ENCODE results near the gene MBP.

MBP gene

DNA sequence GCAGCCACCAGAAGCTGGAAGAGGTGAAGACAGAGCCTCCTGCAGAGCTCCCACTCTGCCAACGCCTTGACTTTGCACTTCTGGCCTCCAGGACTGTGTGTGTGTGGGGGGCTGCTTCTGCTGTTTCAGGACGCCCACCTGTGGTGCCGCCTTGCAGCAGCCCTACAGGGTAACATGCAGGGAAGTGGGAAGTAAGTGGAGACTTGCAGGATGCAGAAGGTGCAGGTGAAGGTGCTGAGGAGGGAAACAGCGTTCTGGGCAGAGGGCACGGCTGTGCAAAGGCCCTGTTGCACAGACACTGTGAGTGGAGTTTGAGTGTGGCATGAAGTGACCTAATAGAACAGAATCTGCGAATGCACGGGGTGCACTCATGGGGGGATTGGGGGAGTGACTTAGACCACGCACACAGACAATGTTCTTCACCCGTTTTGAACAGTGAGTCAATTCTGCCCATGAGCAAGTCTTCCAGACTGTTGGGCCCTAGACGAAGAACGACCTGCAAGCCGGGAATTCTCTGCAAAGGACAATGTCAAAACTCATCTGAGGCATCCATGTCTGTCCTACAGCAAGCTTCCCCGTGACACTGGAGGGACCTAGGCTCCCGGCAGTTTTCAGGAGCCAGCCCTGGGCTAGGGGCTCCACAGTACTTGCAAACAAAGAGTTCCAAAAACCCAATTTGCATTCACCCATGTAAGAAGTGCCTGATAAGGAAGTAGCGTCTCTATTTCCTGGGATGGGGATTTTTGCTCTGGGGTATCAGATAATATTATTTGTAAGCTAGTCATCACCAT, 19.0 kb downstream of the MBP start:
- CTCF ChIA-PET = interaction anchor here (1.2 to 3.5 kb wide), 4 partner anchors 9 to 61 kb away, joined by 3 to 11 read pairs (median 10); no protein-coding TSS in a partner anchor
- TF ChIP-seq, protein P1, sequence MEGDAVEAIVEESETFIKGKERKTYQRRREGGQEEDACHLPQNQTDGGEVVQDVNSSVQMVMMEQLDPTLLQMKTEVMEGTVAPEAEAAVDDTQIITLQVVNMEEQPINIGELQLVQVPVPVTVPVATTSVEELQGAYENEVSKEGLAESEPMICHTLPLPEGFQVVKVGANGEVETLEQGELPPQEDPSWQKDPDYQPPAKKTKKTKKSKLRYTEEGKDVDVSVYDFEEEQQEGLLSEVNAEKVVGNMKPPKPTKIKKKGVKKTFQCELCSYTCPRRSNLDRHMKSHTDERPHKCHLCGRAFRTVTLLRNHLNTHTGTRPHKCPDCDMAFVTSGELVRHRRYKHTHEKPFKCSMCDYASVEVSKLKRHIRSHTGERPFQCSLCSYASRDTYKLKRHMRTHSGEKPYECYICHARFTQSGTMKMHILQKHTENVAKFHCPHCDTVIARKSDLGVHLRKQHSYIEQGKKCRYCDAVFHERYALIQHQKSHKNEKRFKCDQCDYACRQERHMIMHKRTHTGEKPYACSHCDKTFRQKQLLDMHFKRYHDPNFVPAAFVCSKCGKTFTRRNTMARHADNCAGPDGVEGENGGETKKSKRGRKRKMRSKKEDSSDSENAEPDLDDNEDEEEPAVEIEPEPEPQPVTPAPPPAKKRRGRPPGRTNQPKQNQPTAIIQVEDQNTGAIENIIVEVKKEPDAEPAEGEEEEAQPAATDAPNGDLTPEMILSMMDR (IDR thresholded peaks at IDR 0.05; ENCODE audit: control extremely low read depth, extremely low read depth, low read depth, missing control alignments) = no peak
- POLR2A ChIA-PET = no interaction called here
- no peak for DNase-seq (ENCODE audit: extremely low spot score)

DNA sequence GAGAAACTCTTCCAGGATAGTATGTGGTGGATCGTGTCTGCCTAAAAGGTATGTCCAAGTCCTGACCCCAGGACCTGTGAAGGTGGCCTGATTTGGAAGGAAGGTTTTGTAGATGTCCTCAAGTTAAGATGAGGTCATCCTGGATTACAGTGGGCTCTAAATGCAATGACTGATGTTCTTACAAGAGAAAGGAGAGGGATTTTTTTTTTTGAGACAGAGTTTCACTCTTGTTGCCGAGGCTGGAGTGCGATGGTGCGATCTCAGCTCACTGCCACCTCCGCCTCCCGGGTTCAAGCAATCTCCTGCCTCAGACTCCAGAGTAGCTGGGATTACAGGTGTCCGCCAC, 19.9 kb downstream of the MBP start:
- TF ChIP-seq, protein P1 (IDR thresholded peaks at IDR 0.05; ENCODE audit: control extremely low read depth, extremely low read depth, low read depth, missing control alignments) = no peak
- no peak for DNase-seq (ENCODE audit: extremely low spot score)
- ChIA-PET POLR2A (no interaction called here), CTCF (interaction anchor here (0.9 to 1.9 kb wide), 3 partner anchors 9 to 12 kb away, joined by 3 to 6 read pairs (median 5); no protein-coding TSS in a partner anchor)

DNA sequence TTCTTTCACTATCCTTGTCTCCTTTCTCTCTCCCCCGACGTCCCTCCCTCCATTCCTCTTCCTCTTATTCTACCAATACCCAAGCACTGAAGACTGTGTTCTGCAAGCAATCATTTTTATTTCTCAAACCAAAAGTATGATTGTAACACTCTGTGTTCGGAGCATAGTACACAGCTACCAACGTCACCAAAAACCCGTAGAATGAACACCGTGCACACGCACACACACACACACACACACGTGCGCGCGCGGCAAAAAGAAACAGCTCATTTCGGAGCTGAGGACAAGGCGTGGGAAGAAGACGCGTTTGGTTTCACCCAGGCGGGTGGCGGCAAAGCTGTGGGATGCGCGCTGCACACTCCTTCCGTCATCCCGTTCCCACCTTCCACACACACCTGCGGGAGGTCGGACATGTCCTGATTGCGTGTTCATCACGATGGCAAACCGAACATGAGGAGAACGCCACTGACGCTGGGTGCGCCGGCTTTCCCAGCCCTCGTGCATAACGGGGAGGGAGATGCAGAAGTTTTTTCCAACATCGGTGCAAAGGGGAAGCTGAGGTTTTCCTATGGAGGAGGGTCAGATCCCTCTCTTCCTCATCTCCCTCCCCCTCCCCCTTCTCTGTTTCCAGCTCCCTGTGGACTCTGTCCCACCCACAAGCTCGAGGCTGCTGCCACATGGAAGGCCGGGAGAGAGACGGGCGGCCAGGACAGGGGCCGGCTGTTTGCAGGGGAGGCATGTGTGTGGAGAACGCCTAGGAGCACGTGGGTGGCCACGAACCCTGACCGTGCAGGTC, 20.4 kb downstream of the MBP start:
- TF ChIP-seq, protein P1 (IDR thresholded peaks at IDR 0.05; ENCODE audit: control extremely low read depth, extremely low read depth, low read depth, missing control alignments) = no peak
- POLR2A ChIA-PET = no interaction called here
- DNase-seq (ENCODE audit: extremely low spot score) = no peak
- CTCF ChIA-PET = interaction anchor here (0.9 to 1.9 kb wide), 3 partner anchors 10 to 12 kb away, joined by 3 to 6 read pairs (median 5); no protein-coding TSS in a partner anchor

DNA sequence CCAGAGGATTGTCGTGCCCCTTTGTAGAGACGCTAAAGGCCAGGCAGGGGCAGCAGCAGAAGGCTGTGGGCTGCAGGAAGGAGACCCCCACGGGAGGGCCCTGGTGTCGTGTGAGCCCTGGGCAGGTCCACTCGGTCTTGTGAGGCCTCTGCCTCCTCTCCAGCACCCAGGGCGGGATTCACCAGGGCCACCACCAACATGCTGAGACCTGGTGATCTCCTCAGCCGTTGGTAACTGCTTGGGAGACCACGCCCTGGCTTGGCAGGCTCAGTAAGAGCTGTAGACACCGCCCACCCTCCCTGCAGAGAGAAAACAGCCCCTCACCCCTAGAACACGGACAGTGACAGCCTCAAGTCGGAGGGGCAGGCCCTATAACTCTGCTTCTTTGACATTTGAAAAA, 21.1 kb downstream of the MBP start:
- CTCF ChIA-PET = interaction anchor here (1.0 to 1.9 kb wide), 2 partner anchors 11 to 13 kb away, joined by 5 to 6 read pairs; no protein-coding TSS in a partner anchor
- TF ChIP-seq, protein P1 (IDR thresholded peaks at IDR 0.05; ENCODE audit: control extremely low read depth, extremely low read depth, low read depth, missing control alignments) = no peak
- POLR2A ChIA-PET = interaction anchor here (1.1 kb wide), 1 partner anchor 18 kb away, joined by 3 read pairs; no protein-coding TSS in a partner anchor
- no peak for DNase-seq (ENCODE audit: extremely low spot score)

DNA sequence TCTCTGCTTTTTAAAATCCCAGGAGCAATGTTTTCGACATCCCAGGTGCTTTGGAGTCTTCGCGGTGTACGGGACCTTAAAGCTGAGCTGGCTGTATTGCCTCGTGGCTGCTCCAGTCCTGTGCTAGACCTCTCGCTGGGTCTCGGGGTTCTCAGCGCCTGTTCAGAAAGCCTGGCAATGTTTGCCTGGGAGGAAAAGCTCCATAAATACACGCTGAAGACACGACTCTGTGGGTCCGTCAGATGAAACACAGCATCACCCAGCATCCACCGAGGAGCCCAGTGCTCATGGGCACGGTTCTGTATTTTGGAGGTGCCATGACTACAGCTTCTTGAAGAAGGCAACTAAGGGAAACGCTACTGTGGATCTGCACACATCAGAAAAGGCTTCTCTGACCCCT, 21.6 kb downstream of the MBP start:
- ChIA-PET POLR2A (interaction anchor here (1.1 kb wide), 1 partner anchor 19 kb away, joined by 3 read pairs; no protein-coding TSS in a partner anchor), CTCF (interaction anchor here (1.9 kb wide), 1 partner anchor 13 kb away, joined by 6 read pairs; no protein-coding TSS in a partner anchor)
- DNase-seq (ENCODE audit: extremely low spot score) = no peak
- TF ChIP-seq, protein P1 (IDR thresholded peaks at IDR 0.05; ENCODE audit: control extremely low read depth, extremely low read depth, low read depth, missing control alignments) = no peak

DNA sequence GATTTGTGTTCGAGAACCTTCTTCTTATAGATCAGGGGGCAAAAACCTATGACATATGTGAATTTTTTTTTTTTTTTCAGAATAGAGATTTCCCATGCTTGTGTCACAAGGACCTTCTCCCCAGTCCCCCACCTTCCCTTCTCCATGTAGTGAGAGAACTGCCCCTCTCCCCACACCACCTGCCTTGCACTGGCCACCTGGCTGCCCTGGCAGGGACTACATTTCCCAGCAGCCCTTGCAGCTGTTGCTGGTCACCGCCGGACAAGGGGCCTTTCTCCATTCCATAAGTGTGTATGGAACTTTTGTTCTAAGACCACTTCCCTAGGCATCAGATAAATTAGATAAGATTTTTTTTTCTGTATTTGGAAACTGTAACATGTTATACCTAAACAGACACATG, 22.2 kb downstream of the MBP start:
- TF ChIP-seq, protein P1 (IDR thresholded peaks at IDR 0.05; ENCODE audit: control extremely low read depth, extremely low read depth, low read depth, missing control alignments) = no peak
- no peak for DNase-seq (ENCODE audit: extremely low spot score)
- POLR2A ChIA-PET = interaction anchor here (1.1 kb wide), 1 partner anchor 19 kb away, joined by 3 read pairs; no protein-coding TSS in a partner anchor
- CTCF ChIA-PET = interaction anchor here (1.4 to 1.8 kb wide), 2 partner anchors 11 to 110 kb away, joined by 3 to 5 read pairs; no protein-coding TSS in a partner anchor

Measured in GM10248 (cell line).